ENCODE measurements around the gene C19orf67.

The C19orf67 gene

DNA sequence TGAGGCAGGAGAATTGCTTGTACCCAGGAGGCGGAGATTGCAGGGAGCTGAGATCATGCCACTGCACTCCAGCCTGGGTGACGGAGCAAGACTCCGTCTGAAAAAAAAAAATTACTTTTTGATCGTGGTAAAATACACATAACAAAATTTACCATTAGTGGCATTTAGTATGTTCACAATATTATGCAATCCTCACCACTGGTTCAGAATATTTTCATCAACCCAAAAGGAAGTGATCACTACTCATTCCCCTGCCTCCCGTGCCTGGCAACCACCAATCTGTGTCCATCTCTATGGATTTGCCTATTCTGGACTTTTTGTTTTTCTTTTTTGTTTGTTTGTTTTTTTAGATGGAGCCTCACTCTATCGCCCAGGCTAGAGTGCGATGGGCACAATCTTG, 22.5 kb downstream of the C19orf67 start:
- Mint-ChIP-seq H3K4me3 (no peak overlapping the region), H3K27ac (no peak overlapping the region), H3K36me3 (ENCODE audit: low read depth) (no peaks in the 10 kb centered on the region), H3K4me1 (ENCODE audit: low read depth) (peaks cover 20% of the 10 kb centered on the region), H3K27me3 (peaks cover 46% of the 10 kb centered on the region), H3K9me3 (no peaks in the 10 kb centered on the region)
- intact Hi-C loops (cut with micrococcal nuclease): no loop called here

GRCh38 chr19:14062558-14062855, 23.1 kb downstream of the C19orf67 start:
- Mint-ChIP-seq H3K4me3 (no peak overlapping the region), H3K27me3 (peaks cover 52% of the 10 kb centered on the region), H3K9me3 (no peaks in the 10 kb centered on the region), H3K4me1 (ENCODE audit: low read depth) (peaks cover 26% of the 10 kb centered on the region), H3K27ac (no peak overlapping the region), H3K36me3 (ENCODE audit: low read depth) (no peaks in the 10 kb centered on the region)
- intact Hi-C loops (cut with micrococcal nuclease): no loop called here

- Mint-ChIP-seq H3K9me3 (no peaks in the 10 kb centered on the region), H3K4me1 (ENCODE audit: low read depth) (peaks cover 26% of the 10 kb centered on the region), H3K36me3 (ENCODE audit: low read depth) (no peaks in the 10 kb centered on the region), H3K4me3 (no peak within 1 kb of the TSS), H3K27me3 (peaks cover 54% of the 10 kb centered on the region), H3K27ac (no peak within 1 kb of the TSS)
- intact Hi-C loops (cut with micrococcal nuclease): no loop called here
Measured at GRCh38 chr19:14061751-14062557, 23.6 kb downstream of the C19orf67 start, which contains the start of gene PALM3. Gene PALM3, minus strand, starts transcription at chr19:14062076. Its CDS starts 96 bp downstream, at chr19:14061980.

DNA sequence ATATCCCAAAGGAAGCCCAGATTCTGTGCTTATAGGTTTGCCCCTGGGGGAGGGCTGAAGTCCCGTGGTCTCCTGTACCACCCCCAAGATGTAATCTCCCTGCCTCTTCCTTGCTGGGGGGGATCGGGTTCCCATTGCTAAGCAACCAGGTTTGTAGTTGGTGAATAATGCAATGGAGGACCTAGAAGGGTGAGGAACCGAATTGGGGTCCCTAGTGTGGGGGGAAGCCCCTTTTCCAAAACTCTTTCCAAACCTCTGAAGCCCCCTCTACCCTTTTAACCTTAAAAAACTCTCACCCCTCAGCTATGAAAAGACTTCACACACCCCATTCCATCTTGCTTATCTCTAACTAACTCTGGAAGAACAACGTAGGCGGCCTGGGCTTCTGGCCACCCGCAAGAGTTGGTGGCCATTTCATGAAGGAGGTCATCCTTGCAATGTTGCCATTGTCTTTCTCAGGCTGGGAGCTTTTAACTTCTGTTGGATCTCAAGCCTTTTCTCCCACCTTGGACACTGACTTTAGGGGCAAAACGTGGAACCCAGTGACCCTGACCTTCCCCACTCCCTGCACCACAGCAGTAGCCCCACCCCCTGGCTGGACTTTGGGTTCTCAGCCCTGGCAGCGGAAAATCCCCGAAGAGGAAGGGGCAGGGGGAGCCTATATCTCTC, 24.4 kb downstream of the C19orf67 start:
- Mint-ChIP-seq H3K27me3 (peaks cover 58% of the 10 kb centered on the region), H3K36me3 (ENCODE audit: low read depth) (no peaks in the 10 kb centered on the region), H3K27ac (no peak overlapping the region), H3K9me3 (no peaks in the 10 kb centered on the region), H3K4me3 (no peak overlapping the region), H3K4me1 (ENCODE audit: low read depth) (peaks cover 20% of the 10 kb centered on the region)
- intact Hi-C loops (cut with micrococcal nuclease): no loop called here

DNA sequence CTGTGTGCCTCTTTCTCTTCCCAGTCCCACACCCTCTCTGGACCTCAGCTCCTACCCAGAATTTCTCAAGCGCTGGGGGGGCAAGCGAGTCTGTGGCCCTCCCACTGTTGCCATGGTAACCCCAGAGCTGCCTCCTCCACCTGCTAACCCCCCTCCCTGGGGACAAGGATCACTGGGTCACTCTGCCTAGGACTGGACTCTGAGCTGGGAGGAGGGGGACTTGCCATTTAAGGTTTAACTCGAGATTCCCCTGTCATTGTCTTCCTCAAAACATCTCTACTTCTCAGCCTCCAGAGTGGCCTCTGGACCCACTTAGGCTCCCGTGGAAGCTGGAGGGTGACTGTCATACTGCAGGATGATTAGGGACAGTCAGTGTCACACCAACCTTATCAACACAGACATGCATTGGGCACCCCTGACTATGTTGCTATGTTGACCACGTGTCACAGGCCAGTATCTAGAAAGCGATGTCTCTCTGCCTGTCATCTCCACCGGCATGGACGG, 25.9 kb downstream of the C19orf67 start:
- Mint-ChIP-seq H3K4me3 (no peak overlapping the region), H3K36me3 (ENCODE audit: low read depth) (no peaks in the 10 kb centered on the region), H3K9me3 (no peaks in the 10 kb centered on the region), H3K27me3 (peaks cover 64% of the 10 kb centered on the region), H3K4me1 (ENCODE audit: low read depth) (peaks cover 18% of the 10 kb centered on the region), H3K27ac (no peak overlapping the region)
- intact Hi-C loops (cut with micrococcal nuclease): no loop called here

DNA sequence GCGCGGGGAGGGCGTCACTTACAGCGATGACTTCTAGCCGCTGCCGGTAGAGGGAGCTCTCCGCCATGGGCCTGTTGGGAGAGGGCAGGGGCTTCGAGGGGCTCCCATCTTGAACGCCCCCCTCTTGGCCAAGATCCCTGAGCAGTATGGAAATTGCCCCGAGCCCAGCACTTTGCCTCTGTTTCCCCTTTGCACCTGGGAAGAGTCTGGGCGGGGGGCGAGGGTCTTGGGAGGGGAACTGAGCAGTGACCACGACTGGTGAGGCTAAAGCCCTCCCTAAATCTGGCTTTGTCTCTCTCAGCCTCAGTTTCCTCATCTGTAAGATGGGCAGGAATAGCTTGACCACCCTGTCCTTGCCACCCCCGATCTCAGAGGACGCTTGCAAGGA, 26.5 kb downstream of the C19orf67 start:
- peaks cover 71% of the 10 kb centered on the region for H3K27me3 Mint-ChIP-seq
- no peak overlapping the region for H3K4me3 Mint-ChIP-seq
- H3K4me1 Mint-ChIP-seq (ENCODE audit: low read depth): peaks cover 25% of the 10 kb centered on the region
- intact Hi-C loops (cut with micrococcal nuclease): no loop called here
- H3K36me3 Mint-ChIP-seq (ENCODE audit: low read depth): no peaks in the 10 kb centered on the region
- H3K27ac Mint-ChIP-seq: no peak overlapping the region
- H3K9me3 Mint-ChIP-seq: no peaks in the 10 kb centered on the region

DNA sequence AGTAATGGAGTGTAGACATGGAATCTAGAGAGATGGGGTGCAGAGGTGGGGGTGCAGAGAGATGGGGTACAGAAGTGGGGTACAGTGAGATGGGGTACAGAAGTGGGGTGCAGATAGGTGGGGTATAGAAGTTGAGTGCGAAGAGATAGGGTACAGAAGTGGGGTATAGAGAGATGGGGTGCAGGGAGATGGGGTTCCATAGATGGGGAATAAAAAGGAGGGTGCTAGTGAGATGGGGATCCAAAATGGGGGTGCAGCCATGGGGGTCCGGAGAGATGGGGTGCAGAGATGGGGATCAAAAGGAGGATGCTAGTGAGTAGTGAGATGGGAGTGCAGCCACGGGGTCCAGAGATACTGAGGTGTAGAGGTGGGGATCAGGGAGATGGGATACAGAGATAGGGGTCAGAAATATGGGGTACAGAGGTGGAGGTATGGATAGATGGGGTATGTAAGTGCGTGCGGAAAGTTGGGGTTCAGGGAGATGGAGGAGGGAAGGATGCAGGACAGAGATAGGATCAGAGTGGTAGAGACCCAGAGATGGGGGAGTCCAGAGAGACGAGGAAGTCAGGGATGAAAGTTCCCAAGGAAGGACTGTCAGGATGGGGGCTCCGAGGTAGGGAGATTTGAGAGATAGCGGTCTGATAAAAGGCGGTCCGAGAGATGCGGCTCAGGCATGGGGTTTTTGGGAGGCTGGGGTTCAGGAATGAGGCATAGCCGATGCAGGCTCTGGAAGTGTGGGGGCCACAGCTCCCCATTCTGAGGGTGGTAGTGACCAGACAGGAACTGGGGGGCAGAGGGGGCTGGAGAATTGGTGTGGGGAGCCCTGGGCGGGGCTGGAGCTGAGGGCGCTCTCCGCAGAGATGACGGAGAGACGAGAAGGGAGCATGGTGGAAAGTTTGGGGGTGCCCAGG, 27.1 kb downstream of the C19orf67 start:
- Mint-ChIP-seq H3K27me3 (peaks cover 74% of the 10 kb centered on the region), H3K27ac (no peak overlapping the region), H3K4me1 (ENCODE audit: low read depth) (peaks cover 28% of the 10 kb centered on the region), H3K9me3 (no peaks in the 10 kb centered on the region), H3K36me3 (ENCODE audit: low read depth) (no peaks in the 10 kb centered on the region), H3K4me3 (no peak overlapping the region)
- intact Hi-C loops (cut with micrococcal nuclease): no loop called here

GRCh38 chr19:14056741-14057356, 28.7 kb downstream of the C19orf67 start:
- Mint-ChIP-seq H3K36me3 (ENCODE audit: low read depth) (peaks cover 11% of the 10 kb centered on the region), H3K9me3 (no peaks in the 10 kb centered on the region), H3K27me3 (peaks cover 73% of the 10 kb centered on the region), H3K4me3 (no peak overlapping the region), H3K4me1 (ENCODE audit: low read depth) (peaks cover 28% of the 10 kb centered on the region), H3K27ac (no peak overlapping the region)
- intact Hi-C loops (cut with micrococcal nuclease): no loop called here

DNA sequence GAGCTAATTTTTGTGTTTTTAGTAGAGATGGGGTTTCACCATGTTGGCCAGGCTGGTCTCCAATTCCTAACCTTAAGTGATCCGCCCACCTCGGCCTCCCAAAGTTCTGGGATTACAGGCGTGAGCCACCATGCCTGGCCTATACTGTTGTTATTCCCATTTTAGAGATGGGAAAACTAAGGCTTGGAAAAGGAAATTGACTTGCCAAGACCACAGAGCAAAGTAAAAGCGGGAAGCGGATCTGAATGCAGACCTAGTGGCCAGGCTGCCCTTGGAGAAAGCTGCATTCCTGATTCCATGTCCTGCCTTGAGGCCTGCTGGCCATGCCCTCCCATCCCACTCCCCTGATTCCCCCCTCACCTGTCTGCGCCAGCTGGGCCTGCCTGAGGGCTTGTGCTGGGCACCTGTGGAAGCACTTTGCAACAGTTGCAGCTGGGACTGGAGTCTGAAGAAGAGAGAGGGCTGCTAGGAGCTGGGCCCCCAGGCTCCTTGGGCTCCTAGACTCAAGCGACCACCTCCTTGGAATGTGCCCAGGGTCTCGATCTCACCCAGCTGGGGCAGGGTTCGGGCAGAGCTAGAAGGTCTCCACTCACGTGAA, 29.4 kb downstream of the C19orf67 start:
- Mint-ChIP-seq H3K4me3 (no peak overlapping the region), H3K9me3 (no peaks in the 10 kb centered on the region), H3K4me1 (ENCODE audit: low read depth) (peaks cover 28% of the 10 kb centered on the region), H3K36me3 (ENCODE audit: low read depth) (peaks cover 18% of the 10 kb centered on the region), H3K27me3 (peaks cover 67% of the 10 kb centered on the region), H3K27ac (no peak overlapping the region)
- intact Hi-C loops (cut with micrococcal nuclease): no loop called here

DNA sequence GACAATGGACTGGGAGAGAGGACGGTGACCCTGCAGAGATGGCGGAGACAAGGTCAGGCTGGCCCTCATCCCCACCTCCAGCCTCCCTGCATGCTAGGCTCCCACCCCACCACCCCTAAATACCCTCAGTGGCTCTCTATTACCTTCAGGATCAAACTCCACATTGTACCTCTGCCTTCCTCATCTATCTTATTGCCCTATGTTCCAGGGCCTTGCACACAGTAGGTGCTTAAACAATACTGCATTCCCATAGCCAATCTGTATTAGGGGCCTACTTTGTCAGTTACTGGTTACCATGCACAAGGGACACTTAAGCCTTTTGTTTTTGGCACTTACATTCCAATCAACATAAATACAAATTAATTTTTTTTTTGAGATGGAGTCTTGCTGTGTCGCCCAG, 30.2 kb downstream of the C19orf67 start:
- peaks cover 28% of the 10 kb centered on the region for H3K4me1 Mint-ChIP-seq (ENCODE audit: low read depth)
- peaks cover 26% of the 10 kb centered on the region for H3K36me3 Mint-ChIP-seq (ENCODE audit: low read depth)
- H3K27me3 Mint-ChIP-seq: peaks cover 59% of the 10 kb centered on the region
- intact Hi-C loops (cut with micrococcal nuclease): no loop called here
- no peaks in the 10 kb centered on the region for H3K9me3 Mint-ChIP-seq
- H3K27ac Mint-ChIP-seq: no peak overlapping the region
- H3K4me3 Mint-ChIP-seq: no peak overlapping the region

DNA sequence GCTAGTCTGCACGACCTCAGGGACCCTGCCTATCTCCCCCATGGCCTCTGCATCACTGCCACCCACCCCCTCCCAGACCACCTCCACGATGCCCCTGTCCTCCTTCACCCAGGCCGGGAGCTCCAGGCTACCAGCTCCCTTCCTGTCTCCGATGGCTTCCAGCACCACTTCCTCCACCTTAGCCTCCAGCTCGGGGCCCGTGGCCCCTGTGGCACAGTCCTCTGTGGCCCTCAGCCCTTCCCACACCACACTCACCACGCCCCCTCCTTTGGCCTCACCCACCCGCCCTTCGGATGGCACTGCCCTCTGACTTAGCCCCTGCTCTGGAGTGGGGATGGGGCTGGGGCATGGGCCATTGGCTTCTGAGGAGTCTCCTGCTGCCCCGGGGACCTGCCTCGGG, 30.9 kb downstream of the C19orf67 start:
- intact Hi-C loops (cut with micrococcal nuclease): no loop called here
- H3K27ac Mint-ChIP-seq: no peak overlapping the region
- H3K36me3 Mint-ChIP-seq (ENCODE audit: low read depth): peaks cover 32% of the 10 kb centered on the region
- peaks cover 28% of the 10 kb centered on the region for H3K4me1 Mint-ChIP-seq (ENCODE audit: low read depth)
- peaks cover 53% of the 10 kb centered on the region for H3K27me3 Mint-ChIP-seq
- no peaks in the 10 kb centered on the region for H3K9me3 Mint-ChIP-seq
- H3K4me3 Mint-ChIP-seq: no peak overlapping the region

GRCh38 chr19:14054099-14054498, 31.5 kb downstream of the C19orf67 start:
- intact Hi-C loops (cut with micrococcal nuclease): no loop called here
- Mint-ChIP-seq H3K36me3 (ENCODE audit: low read depth) (peaks cover 39% of the 10 kb centered on the region), H3K4me3 (no peak overlapping the region), H3K27ac (no peak overlapping the region), H3K27me3 (peaks cover 48% of the 10 kb centered on the region), H3K4me1 (ENCODE audit: low read depth) (peaks cover 28% of the 10 kb centered on the region), H3K9me3 (no peaks in the 10 kb centered on the region)

DNA sequence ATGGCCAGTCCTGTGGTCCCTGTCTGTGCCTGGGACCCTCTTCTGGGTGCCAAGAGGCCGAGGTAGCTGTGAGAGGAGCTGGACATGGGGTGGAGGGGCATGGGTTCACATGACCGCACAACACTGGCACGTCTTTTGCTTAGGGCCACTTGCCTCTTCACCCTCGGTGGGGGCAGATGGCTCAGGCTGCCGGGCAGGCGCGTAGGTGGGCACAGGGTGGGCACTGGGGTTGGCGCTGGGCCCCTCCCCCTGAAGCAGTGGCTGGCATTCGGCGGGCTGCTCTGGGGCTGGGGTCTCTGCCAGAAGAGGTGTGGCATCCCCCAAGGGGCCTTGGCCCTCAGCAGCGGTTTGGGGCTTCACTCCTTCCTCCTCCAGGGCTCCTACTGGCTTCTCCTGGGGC, 32.1 kb downstream of the C19orf67 start:
- Mint-ChIP-seq H3K9me3 (no peaks in the 10 kb centered on the region), H3K27me3 (peaks cover 42% of the 10 kb centered on the region), H3K27ac (no peak overlapping the region), H3K36me3 (ENCODE audit: low read depth) (peaks cover 45% of the 10 kb centered on the region), H3K4me3 (no peak overlapping the region), H3K4me1 (ENCODE audit: low read depth) (peaks cover 22% of the 10 kb centered on the region)
- intact Hi-C loops (cut with micrococcal nuclease): no loop called here

Data from dendritic cell treated with granulocyte-macrophage colony-stimulating factor and Interleukin-4, amounts not matched to agents 40 ng/mL and 50 ng/mL, for 4 days (primary cell).